Retina (tissue), 1 donor: Measurements from ENCODE around the gene DOCK4.
A peak's percentile ranks its signal among the peaks of the same experiment; 100 is the strongest.

ENCODE experiments used
- DNase-seq: peaks from one replicate; pipeline ENCODE4 v3.0.0-alpha.2; 2016

DOCK4 gene

GRCh38 chr7:111784296-111784695 is 421.9 kb downstream of the DOCK4 start:
- no peak for DNase-seq

- no peak for DNase-seq
These were observed 422.3 kb downstream of the DOCK4 start for GRCh38 chr7:111783854-111784253.

GRCh38 chr7:111780527-111780926 is 425.7 kb downstream of the DOCK4 start:
- DNase-seq, result no peak

- DNase-seq, result no peak
These were observed 431.0 kb downstream of the DOCK4 start for GRCh38 chr7:111775206-111775605.

GRCh38 chr7:111772716-111773115 is 433.5 kb downstream of the DOCK4 start:
- no peak for DNase-seq

GRCh38 chr7:111771638-111772037 is 434.6 kb downstream of the DOCK4 start:
- no peak for DNase-seq

- no peak for DNase-seq
These were observed 436.1 kb downstream of the DOCK4 start for GRCh38 chr7:111770116-111770515.

- no peak for DNase-seq
These were observed 440.2 kb downstream of the DOCK4 start for GRCh38 chr7:111765751-111766643.

- peak; percentile 42 for DNase-seq
These were observed 442.9 kb downstream of the DOCK4 start for GRCh38 chr7:111763221-111763801.

- no peak for DNase-seq
These were observed 443.4 kb downstream of the DOCK4 start for GRCh38 chr7:111762799-111763198.

GRCh38 chr7:111762211-111762610 is 444.0 kb downstream of the DOCK4 start:
- DNase-seq, result no peak

GRCh38 chr7:111760043-111760442 is 446.2 kb downstream of the DOCK4 start:
- DNase-seq, result no peak

GRCh38 chr7:111758332-111758731 is 447.9 kb downstream of the DOCK4 start:
- no peak for DNase-seq

- no peak for DNase-seq
These were observed 449.5 kb downstream of the DOCK4 start for GRCh38 chr7:111756687-111757178.

- DNase-seq, result no peak
These were observed 450.8 kb downstream of the DOCK4 start for GRCh38 chr7:111755383-111755782.

- no peak for DNase-seq
These were observed 452.2 kb downstream of the DOCK4 start for GRCh38 chr7:111753968-111754367.

GRCh38 chr7:111752022-111752582 is 454.1 kb downstream of the DOCK4 start:
- DNase-seq, result peak; percentile 51

- DNase-seq, result no peak
These were observed 455.3 kb downstream of the DOCK4 start for GRCh38 chr7:111750878-111751277.

GRCh38 chr7:111750228-111750627 is 456.0 kb downstream of the DOCK4 start:
- no peak for DNase-seq

- DNase-seq, result no peak
These were observed 456.6 kb downstream of the DOCK4 start for GRCh38 chr7:111749625-111750024.

GRCh38 chr7:111747718-111748117 is 458.5 kb downstream of the DOCK4 start:
- DNase-seq, result no peak

- no peak for DNase-seq
These were observed 459.2 kb downstream of the DOCK4 start for GRCh38 chr7:111746950-111747349.

GRCh38 chr7:111744501-111745155 is 461.6 kb downstream of the DOCK4 start:
- no peak for DNase-seq
